Mesenchymal stem cell (in vitro differentiated cells and primary cell): ENCODE data around the gene CHAC1.

Experiments used
- DNase-seq: peaks from one replicate; pipeline ENCODE4 v3.0.0-alpha.2; 2013
- H2AFZ ChIP-seq: one replicate; pipeline ENCODE4 v1.6.1; 2013; ENCODE audit warnings: low read depth, mild to moderate bottlenecking, control low read depth, inconsistent platforms, low read length, moderate library complexity
- H2AK5ac ChIP-seq: 2 replicates; pipeline ENCODE4 v1.6.1; 2013; ENCODE audit warnings: low read length, moderate library complexity, mild to moderate bottlenecking, inconsistent platforms; ENCODE audit not compliant: severe bottlenecking
- H2BK120ac ChIP-seq: one replicate; pipeline ENCODE4 v1.6.1; 2013; ENCODE audit warnings: low read depth, mild to moderate bottlenecking, inconsistent platforms, low read length, moderate library complexity
- H2BK12ac ChIP-seq, 2 experiments: one replicate each; pipeline ENCODE4 v1.6.1; 2013; ENCODE audit warnings: inconsistent platforms in 2 of 2, low read length in 2 of 2, mild to moderate bottlenecking in 2 of 2, moderate library complexity in 2 of 2, control low read depth in 1 of 2
- H2BK15ac ChIP-seq: one replicate; pipeline ENCODE4 v1.6.1; 2013; ENCODE audit warnings: mild to moderate bottlenecking, low read depth, inconsistent platforms; ENCODE audit not compliant: poor library complexity, severe bottlenecking
- H2BK5ac ChIP-seq: 2 replicates; pipeline ENCODE4 v1.6.1; 2013; ENCODE audit warnings: low read depth, mild to moderate bottlenecking, low read length, control low read depth, inconsistent platforms; ENCODE audit not compliant: poor library complexity, severe bottlenecking
- H3K14ac ChIP-seq, 2 experiments: one replicate each; pipeline ENCODE4 v1.6.1; 2013; ENCODE audit warnings: inconsistent platforms in 2 of 2, low read length in 2 of 2, control low read depth in 1 of 2, mild to moderate bottlenecking in 1 of 2, moderate library complexity in 1 of 2
- H3K18ac ChIP-seq, 2 experiments: one replicate each; pipeline ENCODE4 v1.6.1; 2013; ENCODE audit warnings: inconsistent platforms in 2 of 2, low read length in 2 of 2, control low read depth in 1 of 2, low read depth in 1 of 2, mild to moderate bottlenecking in 1 of 2
- H3K23ac ChIP-seq, 2 experiments: one replicate each; pipeline ENCODE4 v1.6.1; 2013; ENCODE audit warnings: inconsistent platforms in 2 of 2, low read length in 2 of 2, mild to moderate bottlenecking in 2 of 2, moderate library complexity in 2 of 2, control low read depth in 1 of 2
- H3K27ac ChIP-seq: 2 replicates; pipeline ENCODE4 v1.5.1; 2013; ENCODE audit warnings: mild to moderate bottlenecking, moderate library complexity, low read length, control low read depth, inconsistent platforms; ENCODE audit not compliant: poor library complexity, severe bottlenecking
- H3K27me3 ChIP-seq, 2 experiments: 2 replicates each; pipeline versions ENCODE4 v1.6.1 to v1.7.0; 2013; ENCODE audit warnings: low read length in 2 of 2, mild to moderate bottlenecking in 2 of 2, moderate library complexity in 2 of 2, control low read depth in 1 of 2, inconsistent platforms in 1 of 2; ENCODE audit not compliant: control insufficient read depth in 1 of 2, insufficient read depth in 1 of 2
- H3K36me3 ChIP-seq, 2 experiments: 2 replicates each; pipeline versions ENCODE4 v1.6.1 to v1.7.0; 2013; ENCODE audit warnings: low read length in 2 of 2, control low read depth in 1 of 2, inconsistent platforms in 1 of 2, low read depth in 1 of 2, mild to moderate bottlenecking in 1 of 2; ENCODE audit not compliant: insufficient read depth in 2 of 2, control insufficient read depth in 1 of 2
- H3K4ac ChIP-seq, 2 experiments: one replicate each; pipeline ENCODE4 v1.6.1; 2013; ENCODE audit warnings: inconsistent platforms in 2 of 2, low read length in 2 of 2, mild to moderate bottlenecking in 2 of 2, moderate library complexity in 2 of 2, control low read depth in 1 of 2, low read depth in 1 of 2
- H3K4me1 ChIP-seq: 2 replicates; pipeline ENCODE4 v1.6.1; 2013; ENCODE audit warnings: low read depth, low read length, control low read depth; ENCODE audit not compliant: control insufficient read depth, insufficient read depth
- H3K4me2 ChIP-seq: 2 replicates; pipeline ENCODE4 v1.6.1; 2013; ENCODE audit warnings: low read length, mild to moderate bottlenecking, inconsistent platforms; ENCODE audit not compliant: poor library complexity, severe bottlenecking
- H3K4me3 ChIP-seq, 2 experiments: 2 replicates each; pipeline versions ENCODE4 v1.5.1 to v1.7.0; 2013; ENCODE audit warnings: low read length in 2 of 2, mild to moderate bottlenecking in 2 of 2, control low read depth in 1 of 2, low read depth in 1 of 2; ENCODE audit not compliant: insufficient read depth in 1 of 2
- H3K79me1 ChIP-seq: replicated peaks from 2 replicates; pipeline ENCODE4 v1.6.1; 2013; ENCODE audit warnings: mild to moderate bottlenecking, control low read depth, low read length, inconsistent platforms; ENCODE audit not compliant: poor library complexity, severe bottlenecking
- H3K9ac ChIP-seq: 2 replicates; pipeline ENCODE4 v1.7.0; 2013; ENCODE audit warnings: mild to moderate bottlenecking, low read length, moderate library complexity
- H3K9me3 ChIP-seq: 2 replicates; pipeline ENCODE4 v1.7.0; 2013; ENCODE audit warnings: mild to moderate bottlenecking, low read length; ENCODE audit not compliant: control insufficient read depth
- H4K8ac ChIP-seq: one replicate; pipeline ENCODE4 v1.6.1; 2013; ENCODE audit warnings: inconsistent platforms, mild to moderate bottlenecking, low read length, moderate library complexity
- H4K91ac ChIP-seq: one replicate; pipeline ENCODE4 v1.6.1; 2013; ENCODE audit warnings: mild to moderate bottlenecking, low read length, inconsistent platforms
- WGBS: methylation state at CpG from one replicate; pipeline ENCODE4 v1.1.7; 2013; ENCODE audit warnings: mixed read lengths; 5-methylcytosine and 5-hydroxymethylcytosine counted together

CHAC1 gene

GRCh38 chr15:40932156-40932555 is 21.1 kb upstream of the CHAC1 start:
- no peak for DNase-seq
- no peak overlapping the region for H3K4me2 ChIP-seq
- no peaks in the 10 kb centered on the region for H3K79me1 ChIP-seq
- 64% methylated on average over 8 of the region's 8 CpGs for WGBS
- no peak overlapping the region for H2AK5ac ChIP-seq
- H3K18ac ChIP-seq: no peak overlapping the region
- H3K27me3 ChIP-seq: peaks cover 51 to 83% of the 10 kb centered on the region in 2 experiments
- H3K27ac ChIP-seq: no peak overlapping the region
- no peak overlapping the region for H2BK12ac ChIP-seq
- no peak overlapping the region for H3K14ac ChIP-seq
- H3K4me1 ChIP-seq: peaks cover 48% of the 10 kb centered on the region
- H2BK5ac ChIP-seq: no peak overlapping the region
- no peak overlapping the region for H2BK15ac ChIP-seq
- H3K9me3 ChIP-seq: no peaks in the 10 kb centered on the region
- H4K91ac ChIP-seq: no peak overlapping the region
- no peak overlapping the region for H3K23ac ChIP-seq
- H2BK120ac ChIP-seq: no peak overlapping the region
- no peak overlapping the region for H3K9ac ChIP-seq
- H3K4ac ChIP-seq: no peak overlapping the region
- H2AFZ ChIP-seq: no peak overlapping the region
- H4K8ac ChIP-seq: no peak overlapping the region
- peaks cover 0 to 4% of the 10 kb centered on the region in 2 experiments for H3K36me3 ChIP-seq
- no peak overlapping the region for H3K4me3 ChIP-seq

GRCh38 chr15:40932649-40933516 is 20.4 kb upstream of the CHAC1 start:
- H3K27me3 ChIP-seq: peaks cover 46 to 78% of the 10 kb centered on the region in 2 experiments
- H2BK120ac ChIP-seq: no peak overlapping the region
- H3K23ac ChIP-seq: no peak overlapping the region
- H3K27ac ChIP-seq: no peak overlapping the region
- H3K4ac ChIP-seq: no peak overlapping the region
- H3K9me3 ChIP-seq: no peaks in the 10 kb centered on the region
- H3K79me1 ChIP-seq: no peaks in the 10 kb centered on the region
- no peak overlapping the region for H4K8ac ChIP-seq
- H2BK5ac ChIP-seq: no peak overlapping the region
- peaks cover 47% of the 10 kb centered on the region for H3K4me1 ChIP-seq
- no peak for DNase-seq
- H4K91ac ChIP-seq: no peak overlapping the region
- no peak overlapping the region for H2BK15ac ChIP-seq
- H3K4me3 ChIP-seq: no peak overlapping the region
- H3K18ac ChIP-seq: no peak overlapping the region
- WGBS: 72% methylated on average over 9 of the region's 11 CpGs
- no peak overlapping the region for H2BK12ac ChIP-seq
- H3K4me2 ChIP-seq: no peak overlapping the region
- peaks cover 0 to 4% of the 10 kb centered on the region in 2 experiments for H3K36me3 ChIP-seq
- H2AK5ac ChIP-seq: no peak overlapping the region
- no peak overlapping the region for H3K9ac ChIP-seq
- no peak overlapping the region for H3K14ac ChIP-seq
- no peak overlapping the region for H2AFZ ChIP-seq

- no peak overlapping the region for H2BK120ac ChIP-seq
- 100% methylated on average over 1 of the region's 3 CpGs for WGBS
- H4K91ac ChIP-seq: no peak overlapping the region
These were observed 19.8 kb upstream of the CHAC1 start for GRCh38 chr15:40933517-40933902.

GRCh38 chr15:40934457-40934856 is 18.8 kb upstream of the CHAC1 start:
- no peak overlapping the region for H2AFZ ChIP-seq
- no peak overlapping the region for H2BK12ac ChIP-seq
- H3K18ac ChIP-seq: no peak overlapping the region
- no peak overlapping the region for H3K4me2 ChIP-seq
- no peak overlapping the region for H3K14ac ChIP-seq
- WGBS: 96% methylated on average over 6 of the region's 6 CpGs
- no peak overlapping the region for H2BK5ac ChIP-seq
- H4K91ac ChIP-seq: no peak overlapping the region
- H3K23ac ChIP-seq: no peak overlapping the region
- H3K9me3 ChIP-seq: no peaks in the 10 kb centered on the region
- no peak overlapping the region for H3K9ac ChIP-seq
- H3K4me1 ChIP-seq: peaks cover 32% of the 10 kb centered on the region
- no peak overlapping the region for H2AK5ac ChIP-seq
- H3K79me1 ChIP-seq: no peaks in the 10 kb centered on the region
- H2BK120ac ChIP-seq: no peak overlapping the region
- no peak overlapping the region for H2BK15ac ChIP-seq
- H3K27me3 ChIP-seq: peaks cover 35 to 63% of the 10 kb centered on the region in 2 experiments
- no peak for DNase-seq
- H3K4ac ChIP-seq: no peak overlapping the region
- no peak overlapping the region for H3K4me3 ChIP-seq
- no peak overlapping the region for H3K27ac ChIP-seq
- H3K36me3 ChIP-seq: peaks cover 0 to 4% of the 10 kb centered on the region in 2 experiments
- H4K8ac ChIP-seq: no peak overlapping the region

More at GRCh38 chr15:40933517-40933902, 19.8 kb upstream of the CHAC1 start:
- H2BK12ac ChIP-seq: no peak overlapping the region
- no peak for DNase-seq
- H2BK5ac ChIP-seq: no peak overlapping the region
- peaks cover 0 to 4% of the 10 kb centered on the region in 2 experiments for H3K36me3 ChIP-seq
- H2AFZ ChIP-seq: no peak overlapping the region
- H3K4me2 ChIP-seq: no peak overlapping the region
- no peak overlapping the region for H2AK5ac ChIP-seq
- H3K18ac ChIP-seq: no peak overlapping the region
- H3K79me1 ChIP-seq: no peaks in the 10 kb centered on the region
- no peak overlapping the region for H3K23ac ChIP-seq
- no peak overlapping the region for H4K8ac ChIP-seq
- peaks cover 41% of the 10 kb centered on the region for H3K4me1 ChIP-seq
- no peak overlapping the region for H3K27ac ChIP-seq
- no peak overlapping the region for H3K14ac ChIP-seq
- no peak overlapping the region for H3K4me3 ChIP-seq
- H3K4ac ChIP-seq: no peak overlapping the region
- peaks cover 40 to 73% of the 10 kb centered on the region in 2 experiments for H3K27me3 ChIP-seq
- no peak overlapping the region for H2BK15ac ChIP-seq
- no peaks in the 10 kb centered on the region for H3K9me3 ChIP-seq
- no peak overlapping the region for H3K9ac ChIP-seq
